PFSK-1 (cell line): Measurements from ENCODE around the gene COL7A1.

Experiments used
- POLR2AphosphoS5 ChIP-seq: IDR thresholded peaks from 2 replicates; pipeline ENCODE4 v1.6.1; 2012; ENCODE audit warnings: low read depth, mild to moderate bottlenecking, control low read depth, low read length, moderate library complexity
- REST ChIP-seq, 2 experiments: IDR thresholded peaks; 2 replicates each; pipeline versions ENCODE4 v1.6.1 to v1.8.0; 2011 to 2012; ENCODE audit warnings: low read depth in 2 of 2, low read length in 2 of 2, control low read depth in 1 of 2, inconsistent platforms in 1 of 2, mild to moderate bottlenecking in 1 of 2, moderate library complexity in 1 of 2; ENCODE audit not compliant: insufficient read depth in 1 of 2
- SIN3A ChIP-seq: IDR thresholded peaks from 2 replicates; pipeline ENCODE4 v1.6.1; 2012; ENCODE audit warnings: mild to moderate bottlenecking, low read length, moderate library complexity, borderline replicate concordance; ENCODE audit not compliant: insufficient read depth
- TAF1 ChIP-seq: IDR thresholded peaks from 2 replicates; pipeline ENCODE4 v1.6.1; 2012; ENCODE audit warnings: low read length, control low read depth, borderline replicate concordance; ENCODE audit not compliant: insufficient read depth

DNA sequence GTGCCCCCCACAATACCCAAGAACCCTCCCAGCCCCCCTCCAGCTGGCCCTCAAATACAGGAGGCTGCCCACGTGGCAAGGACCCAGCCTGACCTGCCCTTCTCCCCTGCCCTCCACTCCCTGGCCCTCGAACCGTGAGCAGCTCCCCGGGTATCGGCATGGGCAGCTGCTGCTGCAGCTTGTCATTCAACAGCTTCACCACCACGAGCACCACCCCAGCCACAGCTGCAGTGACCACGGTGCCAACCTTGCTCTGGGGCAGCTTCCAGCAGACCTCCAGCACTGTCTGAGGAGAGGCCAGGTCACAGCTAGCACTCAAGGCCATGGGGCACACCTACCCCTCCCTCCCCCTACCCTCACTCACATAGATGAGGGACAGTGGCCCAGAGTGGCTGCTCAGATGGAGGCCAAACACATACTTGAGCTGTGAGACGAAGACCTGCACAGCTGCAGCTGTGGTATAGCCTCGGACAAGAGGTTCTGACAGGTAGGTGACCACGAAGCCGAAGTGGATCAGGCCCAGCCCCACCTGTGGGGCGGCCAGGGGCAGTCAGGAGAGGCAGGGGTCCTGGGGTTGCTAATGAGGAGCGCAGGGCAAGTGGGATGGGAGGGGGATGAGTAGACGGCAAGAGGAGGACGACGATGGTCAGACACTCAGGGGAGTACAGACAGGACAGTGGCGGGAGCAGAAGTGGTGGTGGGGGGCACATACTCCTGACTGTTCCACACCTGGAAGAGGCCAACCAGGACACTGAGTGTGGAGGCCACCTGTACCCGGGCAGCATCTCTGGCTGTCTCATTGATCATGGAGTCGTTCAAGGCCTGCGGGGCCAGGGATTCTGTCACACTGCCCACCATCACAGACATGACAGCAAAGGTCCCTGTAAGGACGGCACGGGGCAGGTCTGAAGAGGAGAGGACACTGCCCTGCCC, 36.7 kb upstream of the COL7A1 start:
- TF ChIP-seq POLR2AphosphoS5 (no peak), TAF1 (no peak), REST (IDR thresholded peaks at IDR 0.05; ENCODE audit: insufficient read depth in 1 of 2, low read depth in 2 of 2, low read length in 2 of 2) (no peak), SIN3A (no peak)
